HTERT RPE-1 (cell line): ENCODE measurements around the gene HOXA11.

ENCODE experiments used
- in situ Hi-C: fragments of 300-500 bp; cut with MboI; formaldehyde crosslinking; loops from 4 replicates; pipeline ENCODE4 v1.14.3; 2020; ENCODE audit warnings: low sequenced_read_pairs

Gene HOXA11

DNA sequence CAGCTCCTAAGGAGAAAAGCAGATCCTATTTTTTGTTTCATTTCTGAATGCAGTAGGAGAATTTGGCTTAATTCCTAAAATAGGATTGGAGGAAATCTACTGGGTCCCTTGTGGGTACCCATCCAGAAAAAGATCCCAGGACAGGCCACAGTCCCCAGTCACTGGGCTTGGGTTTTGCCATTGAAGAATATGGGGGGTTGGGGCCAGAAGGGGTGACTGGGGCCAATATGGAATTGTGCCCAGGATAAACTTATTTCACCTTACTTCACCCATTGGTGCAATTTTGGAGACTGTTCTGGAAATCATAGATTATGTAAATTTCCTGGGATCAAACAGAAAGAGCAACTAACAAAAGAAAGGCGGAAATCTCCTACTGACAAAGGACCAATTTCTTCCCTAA lies 46.6 kb downstream of the HOXA11 start:
- in situ Hi-C loops = no loop called here

DNA sequence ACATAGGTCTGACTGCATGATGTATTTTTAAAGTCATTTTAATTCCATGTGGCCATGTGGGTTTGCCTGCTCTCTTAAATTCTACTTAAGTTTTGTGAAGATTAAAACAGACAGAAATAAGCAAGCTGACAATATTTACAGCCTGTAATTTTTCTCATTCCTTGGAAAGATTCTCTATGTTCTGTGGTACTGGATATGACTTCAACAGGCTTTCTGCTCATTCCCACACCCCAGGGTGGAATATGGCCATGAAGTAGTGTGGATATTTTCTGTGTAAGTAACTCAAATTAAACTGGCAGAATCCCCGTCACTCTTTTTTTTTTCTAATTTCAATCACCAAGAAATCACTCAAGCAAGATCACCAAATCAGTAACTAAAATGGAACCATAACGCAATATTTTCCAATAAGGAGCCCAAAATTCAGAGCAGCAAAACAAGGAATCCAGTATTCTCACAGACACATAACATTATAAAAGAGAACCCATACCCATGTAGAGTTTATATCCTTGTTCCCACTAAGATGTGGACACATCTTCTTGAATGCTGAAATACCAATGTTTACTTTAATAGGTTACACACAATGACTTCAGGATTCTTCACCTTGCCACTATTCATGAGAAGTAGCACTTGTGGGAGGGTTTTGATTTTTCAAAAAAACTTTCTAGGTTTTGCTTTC lies 47.3 kb downstream of the HOXA11 start:
- in situ Hi-C loops = no loop called here

DNA sequence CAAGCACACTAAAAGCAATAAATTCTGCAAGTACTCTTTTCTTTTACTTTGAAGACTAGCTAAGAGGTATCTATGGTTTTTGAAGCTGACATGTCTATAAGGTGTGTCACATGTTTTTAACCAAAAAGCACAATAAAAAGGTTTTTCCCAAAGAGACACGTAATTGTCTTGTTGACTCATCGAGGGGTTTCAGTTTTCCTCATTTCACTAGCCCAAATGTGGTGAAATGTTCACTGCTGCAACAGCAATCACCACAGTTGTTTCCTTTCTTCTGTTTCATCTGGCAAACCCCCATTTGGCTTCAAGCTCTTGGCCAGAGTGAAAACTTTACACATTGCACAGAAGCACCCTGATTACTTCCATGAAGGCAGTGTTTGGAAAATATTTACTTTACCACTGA lies 50.6 kb downstream of the HOXA11 start:
- in situ Hi-C loops = no loop called here

DNA sequence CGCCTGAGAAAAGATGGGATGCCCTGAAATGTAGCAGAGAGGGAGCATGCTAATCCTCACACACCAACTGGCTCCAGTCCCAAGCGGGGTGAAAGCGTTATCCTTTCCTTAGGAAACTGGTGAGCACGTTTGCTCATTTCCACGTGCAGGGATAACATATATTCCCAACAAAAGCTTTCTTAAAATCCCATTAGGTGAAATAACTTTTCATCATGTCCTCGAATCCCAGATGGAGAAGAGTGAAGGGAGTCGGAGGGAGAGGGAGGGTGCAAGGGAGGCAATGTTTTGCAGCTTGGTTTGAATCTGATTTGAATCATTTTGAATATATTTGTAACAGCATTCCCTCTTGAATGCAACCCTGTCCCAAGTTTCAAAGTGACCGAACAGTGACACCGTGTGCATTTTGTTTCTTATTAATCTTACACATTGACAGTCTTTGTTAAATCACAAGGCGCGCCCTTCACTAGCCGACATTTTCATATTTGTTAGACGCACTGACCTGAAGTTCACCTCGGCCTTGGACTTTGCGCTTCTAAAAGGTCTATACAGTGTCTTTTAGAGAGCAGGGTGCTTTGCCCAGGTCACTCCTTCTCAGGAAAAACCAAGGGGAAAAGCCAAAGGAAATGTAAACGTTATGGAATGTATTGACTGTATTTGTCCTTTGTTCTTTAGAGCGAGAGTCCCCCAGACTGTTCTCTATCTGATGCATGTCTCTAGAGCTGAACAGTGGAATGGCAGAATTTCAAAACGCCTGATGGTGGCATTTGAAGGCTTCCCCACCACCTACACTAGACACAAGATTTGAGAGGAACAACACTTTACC lies 51.4 kb downstream of the HOXA11 start:
- in situ Hi-C loops = no loop called here

DNA sequence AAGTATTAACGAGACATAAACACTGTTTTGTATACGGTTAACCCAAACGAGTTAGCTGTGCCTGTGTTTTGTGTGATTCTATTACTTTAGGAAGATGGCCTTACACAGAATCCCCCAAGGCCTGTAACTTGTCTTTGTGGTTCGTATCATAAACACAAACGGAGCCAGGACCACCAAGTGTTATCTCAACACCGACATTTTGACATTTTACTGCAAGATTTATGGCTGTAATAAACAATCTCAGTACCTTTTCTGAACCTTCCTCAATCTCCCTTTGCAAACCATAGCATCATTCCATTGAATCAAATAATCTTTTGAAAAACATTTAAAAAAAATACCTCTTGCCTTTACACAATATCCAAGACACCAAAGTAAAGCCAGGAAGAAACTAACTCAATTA lies 52.1 kb downstream of the HOXA11 start:
- in situ Hi-C loops = no loop called here

DNA sequence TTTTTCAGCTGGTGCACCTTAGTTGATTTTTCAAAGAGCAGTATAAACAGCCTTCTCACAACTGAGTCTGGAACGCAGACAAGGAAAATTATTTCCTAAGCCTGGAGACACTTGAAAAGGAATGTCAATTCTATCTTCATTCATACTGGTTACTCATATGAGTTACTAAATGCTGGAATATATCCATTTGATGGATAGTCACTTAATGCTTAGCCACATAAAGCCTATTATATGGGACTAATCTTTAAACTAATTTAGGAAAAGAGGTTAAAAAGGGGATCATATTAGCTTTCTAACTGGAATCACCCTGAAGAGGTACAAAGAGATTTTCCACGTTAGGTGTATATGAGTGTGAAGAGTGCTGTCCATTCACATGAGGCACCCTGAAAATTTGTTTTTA lies 52.8 kb downstream of the HOXA11 start:
- in situ Hi-C loops = no loop called here

DNA sequence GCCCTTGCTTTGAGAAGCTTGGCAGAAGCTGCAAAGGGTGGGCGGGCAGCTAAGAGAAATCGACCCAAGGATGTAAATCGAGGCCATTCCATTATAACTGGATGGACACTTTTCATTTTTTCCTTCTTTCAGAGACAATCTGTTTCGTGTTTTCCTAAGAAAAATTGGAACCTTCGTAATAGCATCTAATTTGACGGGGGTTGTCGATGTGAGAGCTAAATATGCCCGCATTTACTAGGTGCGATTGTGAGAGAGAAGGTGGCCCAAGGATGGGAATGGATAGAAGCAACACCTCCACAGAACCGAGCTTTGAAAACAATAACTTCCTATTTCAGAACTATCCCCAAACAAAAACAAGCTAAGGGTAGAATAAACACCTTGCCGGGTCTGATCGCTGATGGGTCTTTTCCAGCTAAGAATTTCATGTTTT lies 53.6 kb downstream of the HOXA11 start:
- in situ Hi-C loops = no loop called here
